GM12892 (cell line): ENCODE results near the gene PHAF1.

Experiments used
- DNase-seq: peaks from one replicate; pipeline ENCODE4 v3.0.0; 2011; ENCODE audit not compliant: insufficient read length
- FAIRE-seq: peaks from 2 replicates; lab custom pipeline; 2011; peaks lifted over from hg19 to GRCh38; lab: Jason Lieb, UNC
- POLR2A ChIP-seq: IDR thresholded peaks from 2 replicates; pipeline ENCODE4 v1.6.1; 2011; ENCODE audit warnings: low read depth, low read length, control low read depth
- POLR2AphosphoS5 ChIP-seq: IDR thresholded peaks from 2 replicates; pipeline ENCODE4 v1.6.1; 2011; ENCODE audit warnings: low read depth, low read length, control low read depth
- TAF1 ChIP-seq: IDR thresholded peaks from 2 replicates; pipeline ENCODE4 v1.6.1; 2011; ENCODE audit warnings: low read depth, mild to moderate bottlenecking, control low read depth, low read length, borderline replicate concordance

Gene PHAF1

GRCh38 chr16:67169642-67170167 is 60.0 kb downstream of the PHAF1 start:
- TF ChIP-seq TAF1 (no peak), POLR2A (no peak)
- DNase-seq (no peak), FAIRE-seq (no peak)

GRCh38 chr16:67170168-67170948 is 60.6 kb downstream of the PHAF1 start, which contains the start of gene NOL3:
Gene NOL3 (plus strand): TSS chr16:67170538.
- TF ChIP-seq POLR2AphosphoS5, result no peak
- peak; percentile 30; the same call in 1 of the 2 replicates for TF ChIP-seq POLR2A
- DNase-seq, result peak; percentile 74
- peak; percentile 56 for FAIRE-seq

GRCh38 chr16:67170949-67171649 is 61.4 kb downstream of the PHAF1 start:
- no peak for TF ChIP-seq POLR2AphosphoS5
- no peak for TF ChIP-seq TAF1
- TF ChIP-seq POLR2A, result no peak
- DNase-seq (no peak), FAIRE-seq (peak; percentile 63)

- no peak for TF ChIP-seq TAF1
- no peak for TF ChIP-seq POLR2AphosphoS5
- no peak for TF ChIP-seq POLR2A
- DNase-seq, result no peak
- FAIRE-seq, result no peak
These were observed 63.6 kb downstream of the PHAF1 start for GRCh38 chr16:67173323-67173722.

GRCh38 chr16:67173808-67174705 is 64.3 kb downstream of the PHAF1 start:
- peak; percentile 74 for DNase-seq
- peak; percentile 64 for FAIRE-seq
- peak; percentile 23; the same call in 1 of the 2 replicates for TF ChIP-seq POLR2AphosphoS5
- no peak for TF ChIP-seq POLR2A

- no peak for TF ChIP-seq POLR2A
- TF ChIP-seq TAF1, result no peak
- TF ChIP-seq POLR2AphosphoS5, result no peak
- no peak for FAIRE-seq
- DNase-seq, result no peak
These were observed 65.0 kb downstream of the PHAF1 start for GRCh38 chr16:67174706-67175231.

GRCh38 chr16:67176662-67177061 is 66.9 kb downstream of the PHAF1 start:
- FAIRE-seq, result no peak
- TF ChIP-seq POLR2AphosphoS5, result no peak
- no peak for TF ChIP-seq POLR2A
- no peak for TF ChIP-seq TAF1
- no peak for DNase-seq

- DNase-seq (peak; percentile 69), FAIRE-seq (peak; percentile 60)
- TF ChIP-seq POLR2A, result no peak
- TF ChIP-seq TAF1, result no peak
- TF ChIP-seq POLR2AphosphoS5, result no peak
These were observed 68.3 kb downstream of the PHAF1 start for GRCh38 chr16:67177743-67178699.

- no peak for DNase-seq
- no peak for FAIRE-seq
- TF ChIP-seq POLR2AphosphoS5 (no peak), TAF1 (no peak), POLR2A (no peak)
These were observed 69.8 kb downstream of the PHAF1 start for GRCh38 chr16:67179421-67180080.
